22Rv1 (cell line): ENCODE data around the gene TOMM7.

Source experiments
- H3K27ac ChIP-seq: fragments of 450-650 bp; 2 replicates; pipeline ENCODE4 v1.5.1; 2017
- CTCF ChIP-seq: fragments of 450-650 bp; IDR thresholded peaks from 2 replicates; pipeline ENCODE4 v1.5.1; 2017; ENCODE audit warnings: mild to moderate bottlenecking
- ZFX ChIP-seq: fragments of 450-650 bp; IDR thresholded peaks from 2 replicates; pipeline ENCODE4 v1.6.1; 2017; ENCODE audit warnings: antibody characterized with exemption, borderline replicate concordance

Gene TOMM7

GRCh38 chr7:22833113-22833855 lies 10.6 kb upstream of the TOMM7 start:
- no peak overlapping the region for H3K27ac ChIP-seq

DNA sequence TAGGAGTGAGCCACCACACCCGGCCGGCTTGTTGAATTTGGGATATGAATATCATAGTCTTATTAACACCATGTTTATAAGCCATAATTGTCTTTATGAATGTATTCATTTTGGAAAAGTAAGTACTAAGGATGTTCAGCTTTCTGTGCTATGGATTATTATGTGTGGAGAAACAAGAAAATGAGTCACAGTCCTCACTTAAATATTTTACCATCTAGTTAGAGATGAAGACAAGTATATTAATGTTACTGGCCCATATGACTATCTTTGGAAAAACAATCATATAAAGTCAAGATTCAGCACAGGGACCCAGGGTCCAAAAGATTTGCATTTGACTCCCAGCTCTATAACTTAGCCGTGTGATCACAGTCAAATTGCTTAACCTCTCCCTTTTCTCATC lies 9.8 kb upstream of the TOMM7 start:
- no peak overlapping the region for H3K27ac ChIP-seq
- no peak for TF ChIP-seq CTCF
- no peak for TF ChIP-seq ZFX

More at GRCh38 chr7:22833113-22833855, 10.6 kb upstream of the TOMM7 start:
- TF ChIP-seq CTCF (no peak), ZFX (no peak)

DNA sequence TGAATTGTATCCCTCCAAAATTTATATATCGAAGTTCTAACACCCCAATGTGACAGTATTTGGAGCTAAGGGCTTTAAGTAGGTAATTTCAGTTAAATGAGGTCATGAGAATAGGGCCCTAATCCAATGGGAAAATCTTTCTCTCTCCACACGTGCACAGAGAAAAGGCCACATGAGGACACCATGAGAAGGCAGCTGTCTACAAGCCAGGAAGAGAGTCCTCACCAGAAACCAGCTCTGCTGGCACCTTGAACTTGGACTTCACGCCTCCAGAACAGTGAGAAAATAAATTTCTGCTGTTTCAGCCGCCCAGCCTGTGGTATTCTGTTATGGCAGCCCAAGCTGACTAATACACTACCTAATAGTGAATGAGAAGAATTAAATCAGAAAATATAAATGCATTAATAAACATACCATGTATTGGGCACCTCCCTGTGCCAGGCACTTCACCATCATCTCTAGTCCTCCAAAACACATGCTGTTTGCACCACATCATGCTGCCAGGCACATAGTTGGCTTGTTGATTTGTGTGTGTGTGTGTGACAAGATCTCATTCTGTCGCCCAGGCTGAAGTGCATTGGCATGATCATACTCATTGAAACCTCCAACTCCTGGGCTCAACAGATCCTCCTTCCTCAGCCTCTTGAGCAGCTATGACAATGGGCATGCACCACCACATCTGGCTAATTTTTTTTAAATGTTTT lies 9.1 kb upstream of the TOMM7 start:
- TF ChIP-seq ZFX (no peak), CTCF (no peak)
- H3K27ac ChIP-seq, result no peak overlapping the region

DNA sequence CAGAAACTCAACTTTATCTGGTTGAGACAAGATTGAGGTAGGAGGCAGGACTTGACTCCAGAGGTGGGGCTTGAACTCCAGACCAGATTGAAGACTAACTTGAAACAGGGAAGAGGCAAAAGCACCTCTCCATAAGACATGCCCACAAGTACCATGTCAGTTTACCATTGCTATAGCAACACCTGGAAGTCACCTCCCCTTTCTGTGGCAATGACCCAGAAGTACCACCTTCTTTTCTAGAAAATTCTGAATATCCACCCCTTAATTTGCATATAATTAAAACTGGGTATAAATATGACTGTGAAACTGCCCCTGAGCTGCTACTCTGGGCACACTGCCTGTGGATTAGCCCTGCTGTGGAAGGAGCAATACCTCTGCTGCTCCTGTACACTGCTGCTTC lies 4.9 kb upstream of the TOMM7 start:
- no peak for TF ChIP-seq ZFX
- no peak for TF ChIP-seq CTCF

GRCh38 chr7:22826593-22826992 lies 3.9 kb upstream of the TOMM7 start:
- no peak overlapping the region for H3K27ac ChIP-seq
- TF ChIP-seq ZFX (no peak), CTCF (no peak)

More for the DNA sequence above, 4.9 kb upstream of the TOMM7 start:
- no peak overlapping the region for H3K27ac ChIP-seq

GRCh38 chr7:22824760-22825159 lies 2.1 kb upstream of the TOMM7 start:
- no peak for TF ChIP-seq ZFX
- no peak for TF ChIP-seq CTCF
- H3K27ac ChIP-seq, result no peak overlapping the region

GRCh38 chr7:22823142-22823497 lies 471 bp upstream of the TOMM7 start:
- peak overlapping the region; percentile 57 for H3K27ac ChIP-seq
- TF ChIP-seq ZFX (no peak), CTCF (no peak)
